Umbilical cord (tissue), 2 donors: ENCODE measurements around the gene ARID1B. TPM values are rescaled to one million over a fixed set of nuclear protein-coding genes. Genes with fewer than 3 reads are reported as not detected.

Experiments
- DNase-seq: peaks from one replicate; pipeline ENCODE4 v3.0.0-alpha.2; 2015; ENCODE audit warnings: low spot score
- total RNA-seq: library from RNA; depleted of rRNA; stranded (reverse); fragments of >200 nt; gene quantifications from one replicate; pipeline ENCODE4 v1.2.3, GENCODE V29; 2014; ENCODE audit warnings: low replicate concordance; ENCODE audit not compliant: insufficient read depth

The ARID1B gene
- total RNA-seq, 1 donor from 2014 or later = 102 TPM

DNA sequence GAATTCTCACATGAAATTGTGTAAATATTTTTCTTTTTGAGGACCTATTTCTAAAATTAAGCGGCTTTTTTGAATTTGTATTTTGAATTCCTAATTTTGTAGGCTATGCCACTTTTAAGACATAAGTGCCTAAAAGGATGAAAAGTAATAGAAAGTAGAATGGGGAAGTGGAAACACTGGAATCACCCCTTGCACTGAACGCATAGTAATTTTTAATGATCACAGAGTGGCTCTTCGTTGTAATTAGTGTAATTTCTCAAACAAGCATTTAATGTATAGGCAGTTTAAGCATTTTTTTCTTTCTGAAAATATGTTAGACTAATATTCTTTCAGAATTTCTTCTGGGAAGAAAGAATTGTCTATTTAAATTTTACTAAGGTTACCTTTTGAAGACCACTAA lies 73.2 kb downstream of the ARID1B start:
- no peak for DNase-seq

DNA sequence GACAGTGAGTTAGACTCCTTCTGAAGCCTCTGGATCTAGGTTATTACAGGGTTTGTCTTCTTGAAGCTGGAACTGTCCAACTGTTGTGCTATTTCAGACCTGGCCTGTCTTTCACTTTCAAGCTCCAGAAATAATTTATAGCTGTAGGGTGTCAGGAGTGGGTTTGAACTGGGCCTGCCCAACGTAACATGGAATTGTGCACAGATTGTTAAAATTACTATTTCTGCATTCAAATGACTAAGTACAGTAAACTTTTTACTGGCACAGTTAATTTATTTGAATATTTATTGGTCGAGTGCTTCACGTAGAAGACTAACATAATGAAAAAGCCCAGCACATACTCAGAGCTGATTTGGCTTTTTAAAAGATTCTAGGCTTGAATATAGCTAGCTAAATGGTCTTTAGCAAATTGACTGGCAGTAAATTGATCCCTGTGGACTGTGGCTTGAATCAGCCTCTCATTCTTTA lies 74.3 kb downstream of the ARID1B start:
- no peak for DNase-seq

- no peak for DNase-seq
Observed at GRCh38 chr6:156852147-156852857, 75.1 kb downstream of the ARID1B start.

GRCh38 chr6:156852858-156853216 lies 75.7 kb downstream of the ARID1B start:
- DNase-seq = no peak

GRCh38 chr6:156853733-156854132 lies 76.6 kb downstream of the ARID1B start:
- DNase-seq = no peak

GRCh38 chr6:156854466-156855161 lies 77.4 kb downstream of the ARID1B start:
- no peak for DNase-seq

- no peak for DNase-seq
Observed at GRCh38 chr6:156857573-156857972, 80.4 kb downstream of the ARID1B start.

DNA sequence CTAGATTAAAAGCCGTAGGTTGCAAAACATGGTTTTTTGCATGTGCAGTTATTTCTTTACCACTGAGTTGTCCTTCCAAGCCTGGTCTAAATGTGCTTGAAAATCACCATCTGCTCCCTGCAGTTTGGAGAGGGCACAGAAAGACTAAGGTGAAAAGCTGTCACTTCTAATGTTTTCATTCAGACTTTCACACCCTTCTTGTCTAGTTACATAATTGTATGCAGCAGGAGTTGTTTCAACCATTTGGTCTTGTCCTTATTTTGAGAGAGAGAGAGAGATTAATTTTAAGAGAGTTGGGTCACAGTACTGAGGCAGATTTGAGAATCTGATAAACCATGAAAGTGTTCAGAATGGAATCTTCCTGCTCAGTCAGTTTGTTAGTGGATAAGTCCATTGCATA lies 82.5 kb downstream of the ARID1B start:
- DNase-seq = no peak

DNA sequence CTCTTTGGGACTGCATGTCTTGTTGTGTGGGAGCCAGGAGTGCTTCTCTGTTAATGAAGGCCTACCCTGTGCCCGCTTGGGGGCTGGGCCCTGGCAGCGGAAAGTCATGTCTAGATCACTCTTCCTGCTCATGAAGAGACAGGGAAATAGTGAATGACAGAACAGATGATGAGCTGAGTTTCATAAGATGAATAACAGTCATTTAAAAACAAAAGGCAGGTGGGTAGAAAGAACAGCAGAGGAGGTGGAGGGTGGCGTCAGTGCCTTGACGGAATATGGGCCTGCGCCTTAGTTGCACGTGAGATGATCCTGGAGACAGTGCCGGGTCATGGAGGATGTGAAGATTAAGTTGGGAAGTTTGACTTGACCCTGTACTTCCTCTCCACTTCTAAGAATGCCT lies 85.5 kb downstream of the ARID1B start:
- DNase-seq = no peak

- DNase-seq = no peak
Observed at GRCh38 chr6:156863504-156863903, 86.3 kb downstream of the ARID1B start.

GRCh38 chr6:156864557-156864956 lies 87.4 kb downstream of the ARID1B start:
- DNase-seq = no peak

DNA sequence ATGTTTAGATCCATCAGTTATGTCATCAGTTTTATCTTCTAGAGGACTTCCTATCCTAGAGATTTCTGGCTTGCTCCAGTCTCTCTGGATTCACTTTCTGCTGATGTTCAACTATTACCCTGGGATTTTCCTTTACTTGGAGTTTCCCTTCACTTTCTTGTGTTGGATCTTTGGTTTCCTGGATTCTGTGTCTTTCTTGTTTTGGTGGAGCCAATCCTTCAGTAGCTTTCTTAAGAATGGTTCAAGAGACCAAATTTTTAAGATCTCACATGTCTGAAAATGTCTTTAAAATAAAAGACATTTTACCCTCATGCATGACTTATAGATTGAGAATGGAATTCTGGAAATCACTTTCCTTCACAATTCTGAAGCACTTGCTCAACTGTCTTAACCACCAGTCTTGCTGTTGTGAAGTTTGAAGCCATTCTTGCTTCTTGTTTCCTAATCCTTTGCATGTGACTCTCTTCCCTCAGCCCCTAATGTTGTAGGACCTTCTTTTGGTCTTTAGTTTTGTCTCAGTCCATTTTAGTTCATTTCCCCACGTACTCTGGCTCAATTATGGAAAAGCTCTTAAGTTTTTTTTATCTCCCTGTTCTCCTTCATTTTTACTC lies 87.9 kb downstream of the ARID1B start:
- no peak for DNase-seq

DNA sequence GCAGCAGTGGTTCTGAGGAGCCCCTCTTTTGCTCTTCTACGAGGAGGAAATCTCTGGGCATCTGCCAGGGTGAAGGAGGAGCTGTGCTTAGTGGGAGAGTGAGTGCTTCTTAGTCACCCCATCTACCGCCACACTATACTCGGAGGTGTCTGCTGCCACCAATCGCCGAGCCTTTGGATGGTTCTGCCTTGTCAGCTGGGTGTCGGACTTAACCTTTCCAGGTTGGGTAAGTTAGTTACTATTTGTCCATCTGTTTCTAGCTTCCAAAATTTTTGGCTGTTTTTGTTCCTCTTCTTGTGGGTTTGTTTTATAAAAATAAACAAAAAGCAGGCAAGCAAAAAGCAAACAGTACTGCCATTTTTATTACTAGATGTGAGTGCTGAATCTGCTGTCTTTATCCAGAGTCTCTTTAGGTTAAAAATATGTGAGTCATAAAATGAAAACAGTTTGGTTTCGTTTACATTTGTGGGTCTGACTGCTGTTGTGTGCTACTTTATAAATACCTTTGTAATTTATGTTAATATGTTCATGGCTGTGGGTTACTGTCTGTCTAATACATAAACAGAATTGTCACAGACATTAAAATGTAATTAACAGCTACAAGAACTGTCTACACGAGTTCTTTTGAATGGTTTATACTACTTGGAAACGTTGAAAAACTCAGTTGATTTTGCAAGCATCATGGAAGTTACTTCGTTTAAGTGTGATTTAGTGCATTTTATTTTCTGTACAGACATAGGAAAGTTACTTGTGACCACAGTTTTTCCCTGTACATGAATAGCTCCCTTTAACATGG lies 89.2 kb downstream of the ARID1B start:
- DNase-seq = no peak

DNA sequence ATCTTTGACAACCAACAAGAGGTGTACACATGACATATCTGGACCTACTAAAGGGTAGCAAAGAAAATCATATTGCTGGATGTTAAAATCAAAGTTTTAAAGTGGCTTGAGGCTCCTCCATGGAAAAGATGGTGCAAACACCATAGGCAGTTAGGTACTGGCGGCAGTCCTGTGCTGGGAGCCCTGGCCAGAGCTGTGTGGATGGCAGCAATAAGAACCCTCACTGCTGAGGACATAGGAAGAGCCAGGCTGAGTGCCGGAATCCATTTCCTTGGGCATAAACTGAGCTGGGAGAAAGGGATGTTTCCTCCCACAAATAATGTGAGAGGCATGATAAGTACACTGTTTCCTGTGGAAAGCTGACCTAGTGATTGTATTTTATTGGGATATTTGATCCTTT lies 89.9 kb downstream of the ARID1B start:
- DNase-seq = no peak

DNA sequence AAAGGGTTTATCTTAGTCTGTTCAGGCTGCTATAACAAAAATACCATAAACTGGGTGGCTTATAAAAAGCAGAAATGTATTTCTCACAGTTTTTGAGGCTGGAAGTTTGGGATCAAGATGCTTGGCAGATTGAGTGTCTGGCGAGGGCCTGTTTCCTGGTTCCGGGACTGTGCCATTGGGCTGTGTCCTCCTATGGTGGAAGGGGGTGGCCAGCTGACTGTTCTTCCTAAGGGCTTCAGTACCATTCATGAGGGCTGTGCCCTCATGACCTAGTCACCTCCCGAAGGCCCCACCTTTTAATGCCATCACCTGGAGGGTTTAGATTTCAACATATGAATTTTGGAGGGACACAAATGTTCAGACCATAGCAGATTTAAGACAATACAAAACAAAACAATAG lies 91.2 kb downstream of the ARID1B start:
- DNase-seq = no peak

DNA sequence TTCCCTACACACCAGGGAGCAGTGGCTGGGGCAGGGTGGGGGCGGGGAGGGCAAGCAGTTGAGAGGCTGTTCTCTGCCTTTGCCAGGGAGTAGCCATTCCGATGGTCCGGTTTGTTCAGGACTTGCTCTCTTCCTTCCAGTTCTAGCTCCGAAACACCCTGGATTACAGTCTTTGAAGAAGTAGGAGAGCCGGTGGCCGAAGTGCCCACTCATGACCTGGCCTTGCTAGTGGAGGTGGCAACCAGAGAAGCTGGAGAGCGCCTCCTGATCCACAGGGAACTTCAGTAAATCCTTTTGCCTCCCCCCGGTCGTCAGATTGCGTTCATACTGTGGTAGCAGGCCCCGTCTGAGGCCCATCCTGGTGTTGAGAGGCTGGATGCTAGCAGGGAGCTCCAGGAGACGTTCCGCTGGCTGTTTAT lies 92.8 kb downstream of the ARID1B start:
- no peak for DNase-seq

GRCh38 chr6:156870924-156871539 lies 93.9 kb downstream of the ARID1B start:
- no peak for DNase-seq

GRCh38 chr6:156872903-156873302 lies 95.7 kb downstream of the ARID1B start:
- no peak for DNase-seq

DNA sequence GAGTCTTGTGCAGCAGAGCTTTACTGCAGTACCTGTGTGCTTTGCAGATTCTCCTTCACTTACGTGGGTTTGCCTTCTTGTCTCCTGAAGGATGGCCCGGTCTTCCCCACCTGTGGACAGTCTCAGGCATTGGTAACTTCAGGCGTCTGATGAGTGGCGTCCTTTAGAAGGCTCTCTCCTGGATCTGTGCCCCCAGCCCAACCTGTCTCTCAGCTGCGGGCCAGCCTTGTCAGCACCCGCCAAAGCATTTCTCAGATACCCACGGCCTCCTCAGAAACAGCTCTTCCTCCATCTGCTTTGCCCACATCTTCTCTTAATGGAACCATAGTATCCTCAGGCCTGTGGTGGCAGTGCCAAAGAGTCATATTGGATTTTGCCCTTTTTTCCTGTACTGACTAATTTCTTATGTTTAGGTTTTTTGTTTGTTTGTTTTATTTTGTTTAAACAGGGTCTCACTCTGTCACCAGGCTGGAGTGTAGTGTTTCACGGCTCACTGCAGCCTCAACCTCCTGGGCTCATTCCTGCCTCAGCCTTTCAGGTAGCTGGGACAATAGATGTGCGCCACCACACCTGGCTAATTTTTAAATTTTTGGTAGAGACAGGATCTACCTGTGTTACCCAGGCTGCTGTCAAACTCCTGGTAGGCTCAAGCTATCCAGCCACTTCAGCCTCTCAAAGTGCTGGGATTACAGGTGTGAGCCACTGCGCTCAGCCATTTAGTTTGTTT lies 96.6 kb downstream of the ARID1B start:
- DNase-seq = no peak

DNA sequence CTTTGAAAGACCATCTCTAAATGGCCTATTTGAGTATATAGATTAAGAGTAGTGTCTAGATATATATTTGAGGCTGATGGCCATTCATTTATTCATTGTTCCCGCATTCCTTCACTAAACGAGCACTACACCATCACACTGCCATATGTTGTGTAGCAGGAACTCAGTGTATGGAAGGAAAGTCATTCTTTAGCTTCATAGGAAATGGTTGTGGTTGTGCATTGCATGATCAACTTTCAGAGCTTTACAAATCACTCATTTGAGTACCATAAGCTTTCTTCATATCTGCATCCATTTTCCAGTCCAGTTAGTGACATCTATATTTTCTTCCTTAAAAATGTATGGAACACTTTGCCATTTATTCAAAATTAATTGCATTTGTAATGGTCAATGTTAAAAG lies 97.9 kb downstream of the ARID1B start:
- DNase-seq = no peak

- DNase-seq = no peak
Observed at GRCh38 chr6:156876302-156876701, 99.1 kb downstream of the ARID1B start.
